Adrenal gland (tissue), 5 donors: Measurements from ENCODE around the gene CSAD.

ENCODE experiments used
- CTCF ChIP-seq, 6 experiments: fragments of 450-650 bp in 4 of 6; fragments of 200-600 bp in 2 of 6; sonication (generic) in 1 of 6; IDR thresholded peaks; 1 replicate in 5 of 6; 2 replicates in 1 of 6; pipeline versions ENCODE4 v1.5.1 to v1.8.0; 2016 to 2021; ENCODE audit warnings: antibody characterized with exemption in 6 of 6, mild to moderate bottlenecking in 2 of 6, moderate library complexity in 1 of 6
- POLR2A ChIP-seq, 2 donors: fragments of 450-650 bp; IDR thresholded peaks; one replicate each; pipeline ENCODE4 v1.6.1; 2017; ENCODE audit warnings: antibody characterized with exemption in 2 of 2, mild to moderate bottlenecking in 2 of 2, moderate library complexity in 1 of 2
- donor health status: DM: no; HTN: no; CAD: no.

- no peak for TF ChIP-seq CTCF (IDR thresholded peaks at IDR 0.05)
- TF ChIP-seq POLR2A (IDR thresholded peaks at IDR 0.05), result no peak
Measured at GRCh38 chr12:53193040-53193439, 12.3 kb upstream of the CSAD start.
